Right atrium auricular region (tissue), 2 donors: ENCODE data around the gene LSM14A. TPM values are rescaled to one million over a fixed set of nuclear protein-coding genes. Genes with fewer than 3 reads are reported as not detected.

Source experiments
- DNase-seq: peaks from one replicate; pipeline ENCODE4 v3.0.0-alpha.2; 2019; ENCODE audit warnings: low spot score
- H3K27ac ChIP-seq, 2 donors: fragments of 200-600 bp; sonication (generic); 1 replicate in 1 of 2; 2 replicates in 1 of 2; pipeline ENCODE4 v1.5.1; 2016 to 2019
- H3K27me3 ChIP-seq, 2 donors: fragments of 200-600 bp; sonication (generic); one replicate each; pipeline versions ENCODE4 v1.5.1 to v1.6.0; 2017 to 2019
- H3K36me3 ChIP-seq: fragments of 200-600 bp; sonication (generic); one replicate; pipeline ENCODE4 v1.5.1; 2016
- H3K4me1 ChIP-seq, 2 donors: fragments of 200-600 bp; sonication (generic); one replicate each; pipeline versions ENCODE4 v1.5.1 to v1.6.0; 2017 to 2019
- H3K4me3 ChIP-seq, 2 donors: fragments of 200-600 bp; sonication (generic); 1 replicate in 1 of 2; 2 replicates in 1 of 2; pipeline ENCODE4 v1.5.1; 2017 to 2019; ENCODE audit warnings: mild to moderate bottlenecking in 1 of 2, moderate library complexity in 1 of 2
- H3K9me3 ChIP-seq, 2 donors: fragments of 200-600 bp; sonication (generic); one replicate each; pipeline ENCODE4 v1.5.1; 2019
- total RNA-seq, 2 donors: library from RNA; depleted of rRNA; stranded (reverse); fragments of >200 nt; gene quantifications; one replicate each; pipeline ENCODE4 v1.1.0, GENCODE V29; 2016
- TF ChIP-seq, protein P1 (sequence below), 2 donors: fragments of 200-600 bp; sonication (generic); IDR thresholded peaks; one replicate each; pipeline ENCODE4 v1.5.1; 2019; ENCODE audit warnings: antibody characterized with exemption in 2 of 2

The LSM14A gene
- total RNA-seq, 2 donors from 2014 or later: 60.3 to 80.2 TPM

GRCh38 chr19:34276614-34277013 is 104.3 kb downstream of the LSM14A start:
- H3K27ac ChIP-seq: no peak overlapping the region
- peaks cover 0 to 41% of the 10 kb centered on the region in 2 donors for H3K4me1 ChIP-seq
- TF ChIP-seq, protein P1, sequence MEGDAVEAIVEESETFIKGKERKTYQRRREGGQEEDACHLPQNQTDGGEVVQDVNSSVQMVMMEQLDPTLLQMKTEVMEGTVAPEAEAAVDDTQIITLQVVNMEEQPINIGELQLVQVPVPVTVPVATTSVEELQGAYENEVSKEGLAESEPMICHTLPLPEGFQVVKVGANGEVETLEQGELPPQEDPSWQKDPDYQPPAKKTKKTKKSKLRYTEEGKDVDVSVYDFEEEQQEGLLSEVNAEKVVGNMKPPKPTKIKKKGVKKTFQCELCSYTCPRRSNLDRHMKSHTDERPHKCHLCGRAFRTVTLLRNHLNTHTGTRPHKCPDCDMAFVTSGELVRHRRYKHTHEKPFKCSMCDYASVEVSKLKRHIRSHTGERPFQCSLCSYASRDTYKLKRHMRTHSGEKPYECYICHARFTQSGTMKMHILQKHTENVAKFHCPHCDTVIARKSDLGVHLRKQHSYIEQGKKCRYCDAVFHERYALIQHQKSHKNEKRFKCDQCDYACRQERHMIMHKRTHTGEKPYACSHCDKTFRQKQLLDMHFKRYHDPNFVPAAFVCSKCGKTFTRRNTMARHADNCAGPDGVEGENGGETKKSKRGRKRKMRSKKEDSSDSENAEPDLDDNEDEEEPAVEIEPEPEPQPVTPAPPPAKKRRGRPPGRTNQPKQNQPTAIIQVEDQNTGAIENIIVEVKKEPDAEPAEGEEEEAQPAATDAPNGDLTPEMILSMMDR (IDR thresholded peaks at IDR 0.05): no peak

GRCh38 chr19:34277244-34277643 is 104.9 kb downstream of the LSM14A start:
- TF ChIP-seq, protein P1 (IDR thresholded peaks at IDR 0.05): no peak
- Histone ChIP-seq H3K27ac (no peak overlapping the region), H3K36me3 (no peaks in the 10 kb centered on the region), H3K4me3 (no peak overlapping the region), H3K9me3 (no peaks in the 10 kb centered on the region), H3K4me1 (peaks cover 0 to 34% of the 10 kb centered on the region in 2 donors), H3K27me3 (no peaks in the 10 kb centered on the region)
- no peak for DNase-seq

More at GRCh38 chr19:34276614-34277013, 104.3 kb downstream of the LSM14A start:
- no peaks in the 10 kb centered on the region for H3K36me3 ChIP-seq
- no peaks in the 10 kb centered on the region for H3K27me3 ChIP-seq
- H3K9me3 ChIP-seq: no peaks in the 10 kb centered on the region
- DNase-seq: no peak
- no peak overlapping the region for H3K4me3 ChIP-seq

- Histone ChIP-seq H3K27ac (no peak overlapping the region), H3K4me3 (no peak overlapping the region), H3K4me1 (peaks cover 0 to 30% of the 10 kb centered on the region in 2 donors), H3K9me3 (no peaks in the 10 kb centered on the region), H3K27me3 (no peaks in the 10 kb centered on the region), H3K36me3 (no peaks in the 10 kb centered on the region)
- TF ChIP-seq, protein P1 (IDR thresholded peaks at IDR 0.05): no peak
- no peak for DNase-seq
These were observed 106.5 kb downstream of the LSM14A start for GRCh38 chr19:34278783-34279182.

Other genes starting within 250 kb of the LSM14A start
- 10 to 100 TPM; 25.5 to 28.0 TPM for gene GARRE1, start 82.0 kb downstream of the LSM14A start, total RNA-seq
- 100 to 1,000 TPM; 340 to 413 TPM for gene GPI, start 192.7 kb downstream of the LSM14A start, total RNA-seq
- gene PDCD2L, start 231.9 kb downstream of the LSM14A start, total RNA-seq: 10 to 100 TPM in 1 of 2 donors, 1 to 10 TPM in 1; 9.5 to 14.0 TPM